ENCODE data around the gene MAJIN.

Gene MAJIN

GRCh38 chr11:64916775-64917662 is 54.9 kb downstream of the MAJIN start, which contains the start of gene ATG2A (continued):
- TF ChIP-seq ZNF76 (tag by site-specific recombination; IDR thresholded peaks at IDR 0.05; ENCODE audit: borderline replicate concordance, low read depth) (peak; percentile 34; the same call in 1 of the 2 replicates), ZNF473 (tag by site-specific recombination; IDR thresholded peaks at IDR 0.05) (no peak), ZNF776 (tag by site-specific recombination; IDR thresholded peaks at IDR 0.05; ENCODE audit: borderline replicate concordance) (no peak), ZNF223 (tag by site-specific recombination; IDR thresholded peaks at IDR 0.05) (no peak), ZNF366 (tag by site-specific recombination; conservative IDR thresholded peaks at IDR 0.05) (0 out of 2 replicates have a peak, but pooled peaks have one; percentile 25), HIC1 (tag by site-specific recombination; IDR thresholded peaks at IDR 0.05) (no peak), ZNF274 (IDR thresholded peaks at IDR 0.05; ENCODE audit: low read length) (no peak), ZNF274 (tag by site-specific recombination; IDR thresholded peaks at IDR 0.05; ENCODE audit: borderline replicate concordance) (no peak), ZNF548 (tag by site-specific recombination; IDR thresholded peaks at IDR 0.05) (no peak), ZNF747 (tag by site-specific recombination; IDR thresholded peaks at IDR 0.05) (no peak), ZNF416 (tag by site-specific recombination; IDR thresholded peaks at IDR 0.05) (no peak), ZNF423 (tag by site-specific recombination; IDR thresholded peaks at IDR 0.05) (no peak), ZNF324 (tag by site-specific recombination; IDR thresholded peaks at IDR 0.05) (no peak), ZBTB7A (tag by site-specific recombination; IDR thresholded peaks at IDR 0.05; ENCODE audit: low read depth) (no peak), ELK4 (IDR thresholded peaks at IDR 0.05; ENCODE audit: borderline replicate concordance, low read depth, low read length) (no peak), ZBTB20 (tag by site-specific recombination; IDR thresholded peaks at IDR 0.05) (no peak; the same call in 1 of the 2 replicates), EGR2 (tag by site-specific recombination; IDR thresholded peaks at IDR 0.05; ENCODE audit: low read depth) (0 out of 2 replicates have a peak, but pooled peaks have one; percentile 36), GFI1B (tag by site-specific recombination; IDR thresholded peaks at IDR 0.05) (no peak), ZNF174 (tag by site-specific recombination; IDR thresholded peaks at IDR 0.05) (no peak), ZNF354C (tag by site-specific recombination; IDR thresholded peaks at IDR 0.05; ENCODE audit: borderline replicate concordance, low read depth) (no peak), ZNF302 (tag by site-specific recombination; IDR thresholded peaks at IDR 0.05; ENCODE audit: low read depth) (no peak), ZNF146 (tag by site-specific recombination; IDR thresholded peaks at IDR 0.05) (no peak), AEBP2 (tag by site-specific recombination; IDR thresholded peaks at IDR 0.05; ENCODE audit: borderline replicate concordance) (no peak), ZNF391 (tag by site-specific recombination; IDR thresholded peaks at IDR 0.05; ENCODE audit: borderline replicate concordance, low read depth) (no peak), ZBTB8A (tag by site-specific recombination; IDR thresholded peaks at IDR 0.05) (peak; percentile 60; the same call in 1 of the 2 replicates), ZNF529 (tag by site-specific recombination; IDR thresholded peaks at IDR 0.05; ENCODE audit: insufficient replicate concordance) (no peak), ZNF157 (tag by site-specific recombination; IDR thresholded peaks at IDR 0.05) (no peak), ZFP37 (tag by site-specific recombination; IDR thresholded peaks at IDR 0.05) (peak; percentile 78), KLF16 (tag by site-specific recombination; IDR thresholded peaks at IDR 0.05) (peak; percentile 87), ZNF701 (tag by site-specific recombination; IDR thresholded peaks at IDR 0.05) (no peak), ZNF155 (tag by site-specific recombination; IDR thresholded peaks at IDR 0.05) (no peak), KLF8 (tag by site-specific recombination; IDR thresholded peaks at IDR 0.05) (peak; percentile 87; the same call in 1 of the 2 replicates), ZNF341 (tag by site-specific recombination; IDR thresholded peaks at IDR 0.05; ENCODE audit: low read depth) (peak; percentile 94), PRDM4 (tag by site-specific recombination; IDR thresholded peaks at IDR 0.05) (no peak; the same call in 1 of the 2 replicates)

Data from HEK293 (cell line).